H9 (cell line): ENCODE results near the gene SMIM14. TPM values are rescaled to one million over a fixed set of nuclear protein-coding genes. Genes with fewer than 3 reads are reported as not detected.

Source experiments
- DNase-seq: peaks from one replicate; pipeline ENCODE4 v3.0.0-alpha.2; 2017
- H2AFZ ChIP-seq: one replicate; pipeline ENCODE4 v1.6.1; 2013; ENCODE audit warnings: mild to moderate bottlenecking, low read length, control low read depth, moderate library complexity
- H2AK5ac ChIP-seq: 2 replicates; pipeline ENCODE4 v1.6.1; 2013; ENCODE audit warnings: low read length, control low read depth, mixed read lengths; ENCODE audit not compliant: insufficient read length
- H2BK120ac ChIP-seq: one replicate; pipeline ENCODE4 v1.6.1; 2013; ENCODE audit warnings: low read depth, mild to moderate bottlenecking, low read length, control low read depth, inconsistent platforms; ENCODE audit not compliant: poor library complexity, severe bottlenecking
- H2BK12ac ChIP-seq: 2 replicates; pipeline ENCODE4 v1.6.1; 2013; ENCODE audit warnings: low read length, control low read depth, mixed read lengths, low read depth; ENCODE audit not compliant: insufficient read length
- H2BK15ac ChIP-seq: 2 replicates; pipeline ENCODE4 v1.6.1; 2013; ENCODE audit warnings: low read depth, low read length, control low read depth
- H2BK20ac ChIP-seq: one replicate; pipeline ENCODE4 v1.6.1; 2013; ENCODE audit warnings: low read depth, mild to moderate bottlenecking, low read length, control low read depth, inconsistent platforms; ENCODE audit not compliant: poor library complexity, severe bottlenecking
- H2BK5ac ChIP-seq: 2 replicates; pipeline ENCODE4 v1.6.1; 2013; ENCODE audit warnings: low read length, control low read depth, mixed read lengths; ENCODE audit not compliant: insufficient read length
- H3K14ac ChIP-seq: 2 replicates; pipeline ENCODE4 v1.6.1; 2013; ENCODE audit warnings: low read length, control low read depth; ENCODE audit not compliant: insufficient read depth
- H3K18ac ChIP-seq: 2 replicates; pipeline ENCODE4 v1.6.1; 2013; ENCODE audit warnings: low read depth, mild to moderate bottlenecking, mixed read lengths, low read length, control low read depth; ENCODE audit not compliant: insufficient read length
- H3K23ac ChIP-seq: 2 replicates; pipeline ENCODE4 v1.6.1; 2013; ENCODE audit warnings: low read length, control low read depth, mixed read lengths, low read depth; ENCODE audit not compliant: insufficient read length
- H3K23me2 ChIP-seq: 2 replicates; pipeline ENCODE4 v1.6.1; 2013; ENCODE audit warnings: low read depth, mild to moderate bottlenecking, mixed read lengths, low read length, control low read depth; ENCODE audit not compliant: insufficient read length, poor library complexity, severe bottlenecking
- H3K27ac ChIP-seq: 2 replicates; pipeline ENCODE4 v1.5.1; 2013; ENCODE audit warnings: low read length, control low read depth, mixed read lengths, low read depth; ENCODE audit not compliant: insufficient read length
- H3K27me3 ChIP-seq: 2 replicates; pipeline ENCODE4 v1.6.1; 2013; ENCODE audit warnings: low read length, control low read depth, inconsistent platforms; ENCODE audit not compliant: insufficient read depth
- H3K4ac ChIP-seq: 2 replicates; pipeline ENCODE4 v1.6.1; 2013; ENCODE audit warnings: low read depth, mild to moderate bottlenecking, control low read depth, inconsistent platforms, low read length, moderate library complexity
- H3K4me1 ChIP-seq: 2 replicates; pipeline ENCODE4 v1.6.1; 2013; ENCODE audit warnings: low read length, control low read depth, inconsistent platforms; ENCODE audit not compliant: insufficient read depth
- H3K4me2 ChIP-seq: 2 replicates; pipeline ENCODE4 v1.6.1; 2013; ENCODE audit warnings: low read length, control low read depth, mixed read lengths; ENCODE audit not compliant: insufficient read length, insufficient read depth
- H3K56ac ChIP-seq: 2 replicates; pipeline ENCODE4 v1.6.1; 2013; ENCODE audit warnings: low read depth, mild to moderate bottlenecking, mixed read lengths, low read length, control low read depth; ENCODE audit not compliant: insufficient read length
- H3K79me1 ChIP-seq: 2 replicates; pipeline ENCODE4 v1.6.1; 2013; ENCODE audit warnings: low read depth, mild to moderate bottlenecking, moderate library complexity, low read length, control low read depth, inconsistent platforms; ENCODE audit not compliant: insufficient read depth, poor library complexity, severe bottlenecking
- H3K79me2 ChIP-seq: 2 replicates; pipeline ENCODE4 v1.6.1; 2013; ENCODE audit warnings: low read length, control low read depth, inconsistent platforms; ENCODE audit not compliant: insufficient read depth
- H3K9ac ChIP-seq: 2 replicates; pipeline ENCODE4 v1.6.1; 2013; ENCODE audit warnings: low read length, control low read depth, mixed read lengths; ENCODE audit not compliant: insufficient read length; ENCODE audit errors: extremely low read depth
- H3K9me3 ChIP-seq: one replicate; pipeline ENCODE4 v1.6.1; 2013; ENCODE audit warnings: low read depth, low read length, inconsistent platforms; ENCODE audit not compliant: control insufficient read depth
- H3T11ph ChIP-seq: one replicate; pipeline ENCODE4 v1.6.1; 2013; ENCODE audit warnings: mild to moderate bottlenecking, low read length, control low read depth, inconsistent platforms
- H4K20me1 ChIP-seq: one replicate; pipeline ENCODE4 v1.6.1; 2013; ENCODE audit not compliant: control insufficient read depth, insufficient read length, insufficient read depth
- H4K5ac ChIP-seq: 2 replicates; pipeline ENCODE4 v1.6.1; 2013; ENCODE audit warnings: low read depth, mild to moderate bottlenecking, mixed read lengths, low read length, control low read depth; ENCODE audit not compliant: insufficient read length
- H4K8ac ChIP-seq: replicated peaks from 2 replicates; pipeline ENCODE4 v1.6.1; 2013; ENCODE audit warnings: low read length, control low read depth, mixed read lengths, low read depth; ENCODE audit not compliant: insufficient read length
- H4K91ac ChIP-seq: 2 replicates; pipeline ENCODE4 v1.6.1; 2013; ENCODE audit warnings: low read depth, mild to moderate bottlenecking, moderate library complexity, mixed read lengths, low read length, control low read depth; ENCODE audit not compliant: insufficient read length
- H3K27ac Mint-ChIP-seq, 3 experiments: 2 replicates in 2 of 3; 3 replicates in 1 of 3; pipeline ENCODE4 v1.8.0; 2020 to 2021; ENCODE audit warnings: mixed read lengths in 3 of 3, mild to moderate bottlenecking in 1 of 3, moderate library complexity in 1 of 3
- H3K27me3 Mint-ChIP-seq: 2 replicates; pipeline ENCODE4 v1.8.0; 2021; ENCODE audit warnings: low read depth, mild to moderate bottlenecking, moderate library complexity, mixed read lengths
- H3K36me3 Mint-ChIP-seq, 3 experiments: 2 replicates in 2 of 3; 3 replicates in 1 of 3; pipeline ENCODE4 v1.8.0; 2020 to 2021; ENCODE audit warnings: low read depth in 3 of 3, mixed read lengths in 3 of 3; ENCODE audit not compliant: insufficient read depth in 1 of 3
- H3K4me1 Mint-ChIP-seq, 2 experiments: 2 replicates each; pipeline ENCODE4 v1.8.0; 2020; ENCODE audit warnings: mixed read lengths in 2 of 2
- H3K4me3 Mint-ChIP-seq, 2 experiments: 2 replicates in 1 of 2; 3 replicates in 1 of 2; pipeline ENCODE4 v1.8.0; 2020 to 2021; ENCODE audit warnings: mild to moderate bottlenecking in 2 of 2, mixed read lengths in 2 of 2, moderate library complexity in 1 of 2
- H3K9me3 Mint-ChIP-seq, 2 experiments: 2 replicates in 1 of 2; 3 replicates in 1 of 2; pipeline ENCODE4 v1.8.0; 2020; ENCODE audit warnings: mild to moderate bottlenecking in 2 of 2, mixed read lengths in 2 of 2, moderate library complexity in 1 of 2
- WGBS: extraction: QIAGEN DNeasy Blood & Tissue Kit; methylation state at CpG from one replicate; pipeline ENCODE4 v1.1.7; 2013; ENCODE audit warnings: missing lambda C conversion rate, low lambda C conversion rate, mixed read lengths; ENCODE audit not compliant: insufficient read length; ENCODE audit errors: extremely low coverage; 5-methylcytosine and 5-hydroxymethylcytosine counted together
- total RNA-seq: library from RNA; stranded (reverse); gene quantifications from 2 replicates; pipeline ENCODE4 v1.2.1, GENCODE V29; 2021
- TF ChIP-seq, protein P1 (sequence below): fragments of 200-600 bp; sonication (generic); conservative IDR thresholded peaks from 3 replicates; pipeline ENCODE4 v1.8.0; 2021; ENCODE audit warnings: antibody characterized with exemption, mild to moderate bottlenecking

Gene SMIM14
- total RNA-seq, 1 experiment from 2014 or later, result 19.4 TPM

DNA sequence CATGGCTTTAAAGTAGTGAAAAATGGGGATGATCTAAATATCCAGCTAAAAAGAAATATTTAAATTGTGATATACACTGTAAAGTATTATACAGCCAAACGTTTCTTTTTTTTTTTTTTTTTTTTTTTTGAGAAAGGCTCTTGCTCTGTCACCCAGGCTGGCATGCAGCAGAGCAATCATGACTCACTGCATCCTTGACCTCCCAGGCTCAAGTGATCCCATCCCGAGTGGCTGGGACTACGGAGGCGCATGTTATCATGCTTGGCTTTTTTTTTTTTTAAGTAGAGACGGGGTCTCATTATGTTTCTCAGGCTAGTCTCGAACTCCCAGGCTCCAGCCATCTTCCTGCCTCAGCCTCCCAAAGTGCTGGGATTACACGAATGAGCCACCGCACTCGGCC, 17.1 kb downstream of the SMIM14 start:
- TF ChIP-seq, protein P1, sequence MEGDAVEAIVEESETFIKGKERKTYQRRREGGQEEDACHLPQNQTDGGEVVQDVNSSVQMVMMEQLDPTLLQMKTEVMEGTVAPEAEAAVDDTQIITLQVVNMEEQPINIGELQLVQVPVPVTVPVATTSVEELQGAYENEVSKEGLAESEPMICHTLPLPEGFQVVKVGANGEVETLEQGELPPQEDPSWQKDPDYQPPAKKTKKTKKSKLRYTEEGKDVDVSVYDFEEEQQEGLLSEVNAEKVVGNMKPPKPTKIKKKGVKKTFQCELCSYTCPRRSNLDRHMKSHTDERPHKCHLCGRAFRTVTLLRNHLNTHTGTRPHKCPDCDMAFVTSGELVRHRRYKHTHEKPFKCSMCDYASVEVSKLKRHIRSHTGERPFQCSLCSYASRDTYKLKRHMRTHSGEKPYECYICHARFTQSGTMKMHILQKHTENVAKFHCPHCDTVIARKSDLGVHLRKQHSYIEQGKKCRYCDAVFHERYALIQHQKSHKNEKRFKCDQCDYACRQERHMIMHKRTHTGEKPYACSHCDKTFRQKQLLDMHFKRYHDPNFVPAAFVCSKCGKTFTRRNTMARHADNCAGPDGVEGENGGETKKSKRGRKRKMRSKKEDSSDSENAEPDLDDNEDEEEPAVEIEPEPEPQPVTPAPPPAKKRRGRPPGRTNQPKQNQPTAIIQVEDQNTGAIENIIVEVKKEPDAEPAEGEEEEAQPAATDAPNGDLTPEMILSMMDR, result no peak
- H3K27ac ChIP-seq, result no peak overlapping the region
- H2BK5ac ChIP-seq, result no peak overlapping the region
- no peaks in the 10 kb centered on the region for H3K23me2 ChIP-seq
- H2BK120ac ChIP-seq, result no peak overlapping the region
- no CpG with 5 or more reads among the region's 9 CpGs for WGBS
- H3K9ac ChIP-seq, result no peak overlapping the region
- H3K18ac ChIP-seq, result no peak overlapping the region
- peak; percentile 44 for DNase-seq
- no peaks in the 10 kb centered on the region for H3K27me3 Mint-ChIP-seq
- H3K4me1 Mint-ChIP-seq, result peaks cover 14 to 18% of the 10 kb centered on the region in 2 experiments
- no peak overlapping the region for H2BK12ac ChIP-seq
- H4K20me1 ChIP-seq, result no peaks in the 10 kb centered on the region
- H3K79me1 ChIP-seq, result no peaks in the 10 kb centered on the region
- no peak overlapping the region for H4K8ac ChIP-seq
- no peak overlapping the region for H4K91ac ChIP-seq
- H3K27ac Mint-ChIP-seq, result peak overlapping the region in 1 of 3 experiments; percentile 52; a peak in 2 of 7 replicates
- no peak overlapping the region for H3K4ac ChIP-seq
- no peaks in the 10 kb centered on the region for H3K9me3 ChIP-seq
- no peak overlapping the region for H3K4me2 ChIP-seq
- no peak overlapping the region for H3K14ac ChIP-seq
- H2AK5ac ChIP-seq, result no peak overlapping the region
- H3K56ac ChIP-seq, result no peak overlapping the region
- H2AFZ ChIP-seq, result no peak overlapping the region
- peaks cover 2 to 12% (median 7%) of the 10 kb centered on the region in 3 experiments; a peak in 3 of 7 replicates for H3K36me3 Mint-ChIP-seq
- no peaks in the 10 kb centered on the region; the same call in 1 of the 2 replicates for H3K4me1 ChIP-seq
- H2BK20ac ChIP-seq, result no peak overlapping the region
- H2BK15ac ChIP-seq, result no peak overlapping the region
- H3K79me2 ChIP-seq, result no peaks in the 10 kb centered on the region
- no peaks in the 10 kb centered on the region for H3K27me3 ChIP-seq
- no peak overlapping the region for H3T11ph ChIP-seq
- no peak overlapping the region for H4K5ac ChIP-seq
- no peak overlapping the region for H3K23ac ChIP-seq
- no peaks in the 10 kb centered on the region for H3K9me3 Mint-ChIP-seq
- H3K4me3 Mint-ChIP-seq, result no peak overlapping the region
